ENCODE measurements around the gene CORIN.

The CORIN gene

GRCh38 chr4:47567511-47567910 lies 270.4 kb downstream of the CORIN start:
- TF ChIP-seq CTCF (IDR thresholded peaks at IDR 0.05; ENCODE audit: low read length) (no peak), EZH2phosphoT487 (IDR thresholded peaks at IDR 0.05; ENCODE audit: low read length) (no peak), EZH2 (optimal IDR thresholded peaks at IDR 0.05; ENCODE audit: low read depth, low read length) (no peak)
- Histone ChIP-seq H2AFZ (ENCODE audit: low read length) (no peak overlapping the region), H3K27ac (ENCODE audit: low read length) (no peak overlapping the region), H3K79me2 (ENCODE audit: low read length) (no peaks in the 10 kb centered on the region), H3K4me1 (ENCODE audit: low read length) (no peaks in the 10 kb centered on the region), H3K9ac (ENCODE audit: low read length) (no peak overlapping the region), H3K36me3 (replicated peaks; ENCODE audit: insufficient read depth, low read length) (no peaks in the 10 kb centered on the region), H3K27me3 (replicated peaks; ENCODE audit: insufficient read depth, low read length) (no peaks in the 10 kb centered on the region), H4K20me1 (ENCODE audit: insufficient read depth, low read length) (no peaks in the 10 kb centered on the region), H3K4me2 (ENCODE audit: low read depth, low read length) (no peak overlapping the region), H3F3A (ENCODE audit: insufficient read depth, low read length) (no peaks in the 10 kb centered on the region), H3K4me3 (ENCODE audit: low read length) (no peak overlapping the region), H3K9me3 (replicated peaks; ENCODE audit: insufficient read depth, low read length) (no peaks in the 10 kb centered on the region), H3K9me2 (replicated peaks; ENCODE audit: insufficient read depth, low read length) (no peaks in the 10 kb centered on the region)
- no peak for DNase-seq

- H3K9me3 ChIP-seq (replicated peaks; ENCODE audit: insufficient read depth, low read length): no peaks in the 10 kb centered on the region
- no peaks in the 10 kb centered on the region for H3K36me3 ChIP-seq (replicated peaks; ENCODE audit: insufficient read depth, low read length)
- DNase-seq: no peak
- no peaks in the 10 kb centered on the region for H3K27me3 ChIP-seq (replicated peaks; ENCODE audit: insufficient read depth, low read length)
- no peak overlapping the region for H3K27ac ChIP-seq (ENCODE audit: low read length)
- no peaks in the 10 kb centered on the region for H3F3A ChIP-seq (ENCODE audit: insufficient read depth, low read length)
- H2AFZ ChIP-seq (ENCODE audit: low read length): no peak overlapping the region
- H3K9ac ChIP-seq (ENCODE audit: low read length): no peak overlapping the region
- H3K79me2 ChIP-seq (ENCODE audit: low read length): no peaks in the 10 kb centered on the region
- no peaks in the 10 kb centered on the region for H3K9me2 ChIP-seq (replicated peaks; ENCODE audit: insufficient read depth, low read length)
- TF ChIP-seq EZH2 (optimal IDR thresholded peaks at IDR 0.05; ENCODE audit: low read depth, low read length) (no peak), CTCF (IDR thresholded peaks at IDR 0.05; ENCODE audit: low read length) (no peak), EZH2phosphoT487 (IDR thresholded peaks at IDR 0.05; ENCODE audit: low read length) (no peak)
- no peaks in the 10 kb centered on the region for H4K20me1 ChIP-seq (ENCODE audit: insufficient read depth, low read length)
- no peak overlapping the region for H3K4me3 ChIP-seq (ENCODE audit: low read length)
- H3K4me1 ChIP-seq (ENCODE audit: low read length): no peaks in the 10 kb centered on the region
- no peak overlapping the region for H3K4me2 ChIP-seq (ENCODE audit: low read depth, low read length)
These were observed 270.9 kb downstream of the CORIN start for GRCh38 chr4:47566969-47567368.

- no peaks in the 10 kb centered on the region for H3K9me2 ChIP-seq (replicated peaks; ENCODE audit: insufficient read depth, low read length)
- H3F3A ChIP-seq (ENCODE audit: insufficient read depth, low read length): no peaks in the 10 kb centered on the region
- H2AFZ ChIP-seq (ENCODE audit: low read length): no peak overlapping the region
- no peaks in the 10 kb centered on the region for H3K27me3 ChIP-seq (replicated peaks; ENCODE audit: insufficient read depth, low read length)
- H3K9ac ChIP-seq (ENCODE audit: low read length): no peak overlapping the region
- H3K4me2 ChIP-seq (ENCODE audit: low read depth, low read length): no peak overlapping the region
- no peaks in the 10 kb centered on the region for H3K9me3 ChIP-seq (replicated peaks; ENCODE audit: insufficient read depth, low read length)
- no peak for DNase-seq
- no peaks in the 10 kb centered on the region for H4K20me1 ChIP-seq (ENCODE audit: insufficient read depth, low read length)
- H3K27ac ChIP-seq (ENCODE audit: low read length): no peak overlapping the region
- TF ChIP-seq CTCF (IDR thresholded peaks at IDR 0.05; ENCODE audit: low read length): no peak
- TF ChIP-seq EZH2 (optimal IDR thresholded peaks at IDR 0.05; ENCODE audit: low read depth, low read length): no peak
- no peak for TF ChIP-seq EZH2phosphoT487 (IDR thresholded peaks at IDR 0.05; ENCODE audit: low read length)
- H3K4me3 ChIP-seq (ENCODE audit: low read length): no peak overlapping the region
- no peaks in the 10 kb centered on the region for H3K4me1 ChIP-seq (ENCODE audit: low read length)
- H3K79me2 ChIP-seq (ENCODE audit: low read length): no peaks in the 10 kb centered on the region
- H3K36me3 ChIP-seq (replicated peaks; ENCODE audit: insufficient read depth, low read length): no peaks in the 10 kb centered on the region
These were observed 271.3 kb downstream of the CORIN start for GRCh38 chr4:47566566-47566965.

All from MM.1S (cell line).